ENCODE results near the gene HIGD1C. TPM values are rescaled to one million over a fixed set of nuclear protein-coding genes. Genes with fewer than 3 reads are reported as not detected.
"Not testable (repeated sequence)": the region's sequence is repeated elsewhere in the genome, so short reads cannot be mapped to it uniquely, and the experiment has no call there.

HIGD1C gene
- not detected in 2 replicates for total RNA-seq (2021)
- long read RNA-seq: 0 reads

DNA sequence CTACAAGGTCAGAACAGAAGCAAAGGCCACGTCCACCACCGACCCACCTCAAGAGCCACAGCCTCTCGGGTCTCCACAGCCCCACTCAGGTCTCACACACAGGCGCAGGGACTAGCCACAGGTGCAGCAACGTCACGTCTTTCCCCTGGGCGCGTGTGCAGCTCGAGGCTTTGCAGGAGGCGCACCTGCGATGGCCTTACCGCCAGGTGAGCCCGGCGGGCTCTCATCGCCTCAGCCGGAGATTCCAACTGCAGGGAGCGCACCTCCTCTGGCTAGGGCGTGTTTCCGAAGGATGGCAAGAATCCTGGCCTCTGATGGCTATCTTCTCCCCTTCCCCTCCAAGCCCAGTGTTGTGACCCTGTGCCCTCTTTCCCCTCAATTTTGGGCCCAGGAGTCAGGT is at the start of gene HIGD1C:
HIGD1C (plus strand) TSS at position 35 of the 400 bp plus-strand sequence. CDS start 1,455 bp downstream, outside the sequence.
- Mint-ChIP-seq H3K9me3 (peaks cover 4 to 5% of the 10 kb centered on the region in 2 experiments; a peak in 2 of 5 replicates), H3K27me3 (ENCODE audit: low read depth) (no peaks in the 10 kb centered on the region), H3K36me3 (ENCODE audit: insufficient read depth in 1 of 3, low read depth in 3 of 3) (no peaks in the 10 kb centered on the region; a peak in 1 of 7 replicates), H3K4me3 (no peak within 1 kb of the TSS), H3K4me1 (peaks cover 0 to 7% of the 10 kb centered on the region in 2 experiments; a peak in 2 of 4 replicates), H3K27ac (peak within 1 kb of the TSS in 1 of 3 experiments; percentile 82; a peak in 2 of 7 replicates)
- Histone ChIP-seq H3K27me3 (ENCODE audit: insufficient read depth, low read length) (no peaks in the 10 kb centered on the region), H4K5ac (ENCODE audit: insufficient read length, low read depth, low read length) (no peak within 1 kb of the TSS), H3K14ac (ENCODE audit: insufficient read depth, low read length) (no peak within 1 kb of the TSS; the same call in 1 of the 2 replicates), H3K79me1 (ENCODE audit: insufficient read depth, low read depth, low read length, poor library complexity, severe bottlenecking) (no peaks in the 10 kb centered on the region), H3K23me2 (ENCODE audit: insufficient read length, low read depth, low read length, poor library complexity, severe bottlenecking) (no peaks in the 10 kb centered on the region), H2BK20ac (ENCODE audit: low read depth, low read length, poor library complexity, severe bottlenecking) (no peak within 1 kb of the TSS), H2AFZ (ENCODE audit: low read length) (no peak within 1 kb of the TSS), H3K4me2 (ENCODE audit: insufficient read depth, insufficient read length, low read length) (no peak within 1 kb of the TSS), H2AK5ac (ENCODE audit: insufficient read length, low read length) (no peak within 1 kb of the TSS), H3K27ac (ENCODE audit: insufficient read length, low read depth, low read length) (no peak within 1 kb of the TSS), H4K20me1 (ENCODE audit: control insufficient read depth, insufficient read depth, insufficient read length) (no peaks in the 10 kb centered on the region), H2BK12ac (ENCODE audit: insufficient read length, low read depth, low read length) (no peak within 1 kb of the TSS), H2BK5ac (ENCODE audit: insufficient read length, low read length) (no peak within 1 kb of the TSS), H3K23ac (ENCODE audit: insufficient read length, low read depth, low read length) (no peak within 1 kb of the TSS), H4K8ac (replicated peaks; ENCODE audit: insufficient read length, low read depth, low read length) (no peak within 1 kb of the TSS), H3K18ac (ENCODE audit: insufficient read length, low read depth, low read length) (no peak within 1 kb of the TSS), H3T11ph (ENCODE audit: low read length) (no peak within 1 kb of the TSS), H3K9ac (ENCODE audit: extremely low read depth, insufficient read length, low read length) (no peak within 1 kb of the TSS), H2BK120ac (ENCODE audit: low read depth, low read length, poor library complexity, severe bottlenecking) (no peak within 1 kb of the TSS), H4K91ac (ENCODE audit: insufficient read length, low read depth, low read length) (no peak within 1 kb of the TSS), H3K4me1 (ENCODE audit: insufficient read depth, low read length) (no peaks in the 10 kb centered on the region), H3K9me3 (ENCODE audit: control insufficient read depth, low read depth, low read length) (no peaks in the 10 kb centered on the region), H3K4ac (ENCODE audit: low read depth, low read length) (no peak within 1 kb of the TSS), H3K79me2 (ENCODE audit: insufficient read depth, low read length) (no peaks in the 10 kb centered on the region), H3K56ac (ENCODE audit: insufficient read length, low read depth, low read length) (no peak within 1 kb of the TSS), H2BK15ac (ENCODE audit: low read depth, low read length) (no peak within 1 kb of the TSS)
- WGBS (ENCODE audit: extremely low coverage, insufficient read length, low lambda C conversion rate): no CpG with 5 or more reads among the region's 19 CpGs
- TF ChIP-seq, protein P1, sequence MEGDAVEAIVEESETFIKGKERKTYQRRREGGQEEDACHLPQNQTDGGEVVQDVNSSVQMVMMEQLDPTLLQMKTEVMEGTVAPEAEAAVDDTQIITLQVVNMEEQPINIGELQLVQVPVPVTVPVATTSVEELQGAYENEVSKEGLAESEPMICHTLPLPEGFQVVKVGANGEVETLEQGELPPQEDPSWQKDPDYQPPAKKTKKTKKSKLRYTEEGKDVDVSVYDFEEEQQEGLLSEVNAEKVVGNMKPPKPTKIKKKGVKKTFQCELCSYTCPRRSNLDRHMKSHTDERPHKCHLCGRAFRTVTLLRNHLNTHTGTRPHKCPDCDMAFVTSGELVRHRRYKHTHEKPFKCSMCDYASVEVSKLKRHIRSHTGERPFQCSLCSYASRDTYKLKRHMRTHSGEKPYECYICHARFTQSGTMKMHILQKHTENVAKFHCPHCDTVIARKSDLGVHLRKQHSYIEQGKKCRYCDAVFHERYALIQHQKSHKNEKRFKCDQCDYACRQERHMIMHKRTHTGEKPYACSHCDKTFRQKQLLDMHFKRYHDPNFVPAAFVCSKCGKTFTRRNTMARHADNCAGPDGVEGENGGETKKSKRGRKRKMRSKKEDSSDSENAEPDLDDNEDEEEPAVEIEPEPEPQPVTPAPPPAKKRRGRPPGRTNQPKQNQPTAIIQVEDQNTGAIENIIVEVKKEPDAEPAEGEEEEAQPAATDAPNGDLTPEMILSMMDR (conservative IDR thresholded peaks at IDR 0.05): no peak
- no peak for DNase-seq

DNA sequence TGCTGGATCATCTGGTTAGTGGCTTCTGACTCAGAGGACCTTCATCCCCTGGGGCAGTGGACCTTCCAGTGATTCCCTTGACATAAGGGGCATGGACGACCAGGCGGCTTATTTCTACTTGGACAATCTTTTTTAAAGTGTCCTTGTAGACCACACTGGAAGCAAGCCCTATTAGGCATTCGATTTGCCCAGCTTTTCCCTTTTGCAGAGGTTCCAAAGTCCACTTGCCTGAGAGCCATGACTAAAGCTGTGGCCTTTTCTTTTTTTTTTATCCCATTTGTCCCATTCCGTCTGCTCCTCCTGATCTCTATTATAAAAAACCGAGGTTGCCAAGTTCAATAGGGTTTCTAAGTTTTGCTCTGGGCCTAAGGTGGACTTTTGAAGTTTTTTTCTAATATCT is 43.9 kb upstream of the HIGD1C start:
- not testable (repeated sequence) for H2AFZ ChIP-seq (ENCODE audit: low read length); H2BK120ac ChIP-seq (ENCODE audit: low read depth, low read length, poor library complexity, severe bottlenecking); H3T11ph ChIP-seq (ENCODE audit: low read length); H4K91ac ChIP-seq (ENCODE audit: insufficient read length, low read depth, low read length); H3K27me3 Mint-ChIP-seq (ENCODE audit: low read depth); H3K18ac ChIP-seq (ENCODE audit: insufficient read length, low read depth, low read length); H2BK15ac ChIP-seq (ENCODE audit: low read depth, low read length); H2BK12ac ChIP-seq (ENCODE audit: insufficient read length, low read depth, low read length); H2BK5ac ChIP-seq (ENCODE audit: insufficient read length, low read length); H3K9ac ChIP-seq (ENCODE audit: extremely low read depth, insufficient read length, low read length); H3K4me3 Mint-ChIP-seq; H2AK5ac ChIP-seq (ENCODE audit: insufficient read length, low read length); H3K23ac ChIP-seq (ENCODE audit: insufficient read length, low read depth, low read length); H3K79me1 ChIP-seq (ENCODE audit: insufficient read depth, low read depth, low read length, poor library complexity, severe bottlenecking); H3K9me3 ChIP-seq (ENCODE audit: control insufficient read depth, low read depth, low read length); H3K27ac Mint-ChIP-seq; H3K23me2 ChIP-seq (ENCODE audit: insufficient read length, low read depth, low read length, poor library complexity, severe bottlenecking); H3K27ac ChIP-seq (ENCODE audit: insufficient read length, low read depth, low read length); H3K79me2 ChIP-seq (ENCODE audit: insufficient read depth, low read length); H3K4me1 ChIP-seq (ENCODE audit: insufficient read depth, low read length); H3K56ac ChIP-seq (ENCODE audit: insufficient read length, low read depth, low read length); H4K8ac ChIP-seq (replicated peaks; ENCODE audit: insufficient read length, low read depth, low read length); H3K4ac ChIP-seq (ENCODE audit: low read depth, low read length); DNase-seq; H2BK20ac ChIP-seq (ENCODE audit: low read depth, low read length, poor library complexity, severe bottlenecking); H3K14ac ChIP-seq (ENCODE audit: insufficient read depth, low read length); H4K5ac ChIP-seq (ENCODE audit: insufficient read length, low read depth, low read length); H3K27me3 ChIP-seq (ENCODE audit: insufficient read depth, low read length); H4K20me1 ChIP-seq (ENCODE audit: control insufficient read depth, insufficient read depth, insufficient read length); H3K4me2 ChIP-seq (ENCODE audit: insufficient read depth, insufficient read length, low read length)
- peaks cover 25 to 30% of the 10 kb centered on the region in 2 experiments for H3K9me3 Mint-ChIP-seq
- peaks cover 17 to 20% of the 10 kb centered on the region in 2 experiments for H3K4me1 Mint-ChIP-seq
- WGBS (ENCODE audit: extremely low coverage, insufficient read length, low lambda C conversion rate): no CpG with 5 or more reads among the region's 5 CpGs
- peaks cover 13 to 26% (median 26%) of the 10 kb centered on the region in 3 experiments for H3K36me3 Mint-ChIP-seq (ENCODE audit: insufficient read depth in 1 of 3, low read depth in 3 of 3)

All from H9 (cell line).